HTERT RPE-1 (cell line): ENCODE measurements around the gene PGM5.

ENCODE experiments used
- in situ Hi-C: fragments of 300-500 bp; cut with MboI; formaldehyde crosslinking; loops from 4 replicates; pipeline ENCODE4 v1.14.3; 2020; ENCODE audit warnings: low sequenced_read_pairs

PGM5 gene

GRCh38 chr9:68532131-68532530, 175.7 kb downstream of the PGM5 start:
- in situ Hi-C loops, result no loop called here

GRCh38 chr9:68533678-68534077, 177.3 kb downstream of the PGM5 start:
- in situ Hi-C loops, result no loop called here

- in situ Hi-C loops, result no loop called here
Measured at GRCh38 chr9:68536876-68537615, 180.6 kb downstream of the PGM5 start.

- in situ Hi-C loops, result no loop called here
Measured at GRCh38 chr9:68537616-68537880, 181.1 kb downstream of the PGM5 start.

- in situ Hi-C loops, result no loop called here
Measured at GRCh38 chr9:68538200-68538599, 181.8 kb downstream of the PGM5 start.

GRCh38 chr9:68540712-68541535, 184.5 kb downstream of the PGM5 start, which contains the start of gene TMEM252:
TMEM252 (minus strand) TSS chr9:68540883; CDS start chr9:68540814, 69 bp downstream.
- in situ Hi-C loops, result no loop called here

- in situ Hi-C loops, result no loop called here
Measured at GRCh38 chr9:68541568-68541967, 185.2 kb downstream of the PGM5 start.

- in situ Hi-C loops, result no loop called here
Measured at GRCh38 chr9:68545033-68545705, 188.8 kb downstream of the PGM5 start.

GRCh38 chr9:68546596-68547390, 190.4 kb downstream of the PGM5 start:
- in situ Hi-C loops, result no loop called here

- in situ Hi-C loops, result no loop called here
Measured at GRCh38 chr9:68547417-68547816, 191.0 kb downstream of the PGM5 start.

- in situ Hi-C loops, result no loop called here
Measured at GRCh38 chr9:68548241-68548640, 191.8 kb downstream of the PGM5 start.

GRCh38 chr9:68551191-68551590, 194.8 kb downstream of the PGM5 start:
- in situ Hi-C loops, result no loop called here

GRCh38 chr9:68552700-68553476, 196.5 kb downstream of the PGM5 start:
- in situ Hi-C loops, result no loop called here

- in situ Hi-C loops, result no loop called here
Measured at GRCh38 chr9:68555437-68556150, 199.2 kb downstream of the PGM5 start.

- in situ Hi-C loops, result no loop called here
Measured at GRCh38 chr9:68558545-68558944, 202.1 kb downstream of the PGM5 start.

GRCh38 chr9:68560071-68560844, 203.8 kb downstream of the PGM5 start:
- in situ Hi-C loops, result no loop called here

- in situ Hi-C loops, result no loop called here
Measured at GRCh38 chr9:68562461-68562860, 206.1 kb downstream of the PGM5 start.

GRCh38 chr9:68567565-68567964, 211.2 kb downstream of the PGM5 start:
- in situ Hi-C loops, result no loop called here

- in situ Hi-C loops, result no loop called here
Measured at GRCh38 chr9:68574150-68574549, 217.7 kb downstream of the PGM5 start.
